ENCODE results near the gene METTL1. TPM values are rescaled to one million over a fixed set of nuclear protein-coding genes. Genes with fewer than 3 reads are reported as not detected.

The METTL1 gene
- total and polyA plus RNA-seq, 9 of the 15 experiments (the other 6 are each of a cell fraction or from before 2014, with no cell fraction given), result 12.6 to 65.9 (median 39.2) TPM

GRCh38 chr12:57744777-57745484 lies 27.0 kb downstream of the METTL1 start, which contains the start of gene TSPAN31 (continued):
- TF ChIP-seq JUNB (CRISPR knock-in tag; conservative IDR thresholded peaks at IDR 0.05), result 0 out of 2 replicates have a peak, but pooled peaks have one; percentile 54
- peak in 1 of 2 experiments; percentile 32; a peak in 2 of 4 replicates for TF ChIP-seq SRF (CRISPR knock-in tag; IDR thresholded peaks at IDR 0.05)
- 0 out of 2 replicates have a peak, but pooled peaks have one; percentile 44 for TF ChIP-seq CBX1 (IDR thresholded peaks at IDR 0.05; ENCODE audit: low read depth)
- TF ChIP-seq ATF7 (IDR thresholded peaks at IDR 0.05), result peak; percentile 99
- peak; percentile 91 for TF ChIP-seq GABPA (tag; conservative IDR thresholded peaks at IDR 0.05; ENCODE audit: low read depth)
- TF ChIP-seq CEBPZ (IDR thresholded peaks at IDR 0.05; ENCODE audit: borderline replicate concordance, low read depth, low read length), result peak; percentile 49; the same call in 1 of the 2 replicates
- TF ChIP-seq GTF2A2 (tag; IDR thresholded peaks at IDR 0.05), result no peak
- TF ChIP-seq EHMT2 (IDR thresholded peaks at IDR 0.05), result no peak
- TF ChIP-seq PHF21A (IDR thresholded peaks at IDR 0.05; ENCODE audit: borderline replicate concordance, low read depth), result no peak
- TF ChIP-seq CEBPG (CRISPR knock-in tag; IDR thresholded peaks at IDR 0.05), result peak; percentile 50; the same call in 1 of the 2 replicates
- peak; percentile 83 to 93 for TF ChIP-seq CEBPG (tag; conservative IDR thresholded peaks at IDR 0.05 in 1 of 2, IDR thresholded peaks at IDR 0.05 in 1 of 2)
- peak; percentile 16; the same call in 1 of the 2 replicates for TF ChIP-seq MYNN (IDR thresholded peaks at IDR 0.05)
- TF ChIP-seq MYNN (CRISPR knock-in tag; IDR thresholded peaks at IDR 0.05), result no peak
- TF ChIP-seq POLR2A (conservative IDR thresholded peaks at IDR 0.05), result peak; percentile 85
- TF ChIP-seq ILK (tag; IDR thresholded peaks at IDR 0.05; ENCODE audit: borderline replicate concordance, low read depth), result no peak
- peak; percentile 58 for TF ChIP-seq ZFX (CRISPR knock-in tag; IDR thresholded peaks at IDR 0.05)
- peak; percentile 70 for TF ChIP-seq RBFOX2 (IDR thresholded peaks at IDR 0.05; ENCODE audit: low read depth, low read length)
- 0 out of 2 replicates have a peak, but pooled peaks have one; percentile 36 for TF ChIP-seq BRD4 (IDR thresholded peaks at IDR 0.05)
- TF ChIP-seq RB1 (IDR thresholded peaks at IDR 0.05; ENCODE audit: low read depth), result no peak
- TF ChIP-seq BCLAF1 (IDR thresholded peaks at IDR 0.05; ENCODE audit: borderline replicate concordance in 1 of 2, control insufficient read depth in 1 of 2, low read depth in 2 of 2, low read length in 1 of 2), result no peak
- no peak for TF ChIP-seq BRF1 (IDR thresholded peaks at IDR 0.05; ENCODE audit: borderline replicate concordance, extremely low read depth, insufficient read length)
- TF ChIP-seq PPARD (CRISPR knock-in tag; IDR thresholded peaks at IDR 0.05), result no peak
- TF ChIP-seq DNMT1 (IDR thresholded peaks at IDR 0.05), result peak; percentile 93; the same call in 1 of the 2 replicates

Measured in K562 (cell line).